GM12873 (cell line): ENCODE measurements around the gene AADAT.

Source experiments
- TF ChIP-seq, protein P1 (sequence below): IDR thresholded peaks from 2 replicates; pipeline ENCODE4 v1.5.1; 2012; ENCODE audit warnings: low read depth, mild to moderate bottlenecking, moderate library complexity, low read length, control low read depth; ENCODE audit not compliant: insufficient read depth; ENCODE audit errors: missing control alignments

AADAT gene

DNA sequence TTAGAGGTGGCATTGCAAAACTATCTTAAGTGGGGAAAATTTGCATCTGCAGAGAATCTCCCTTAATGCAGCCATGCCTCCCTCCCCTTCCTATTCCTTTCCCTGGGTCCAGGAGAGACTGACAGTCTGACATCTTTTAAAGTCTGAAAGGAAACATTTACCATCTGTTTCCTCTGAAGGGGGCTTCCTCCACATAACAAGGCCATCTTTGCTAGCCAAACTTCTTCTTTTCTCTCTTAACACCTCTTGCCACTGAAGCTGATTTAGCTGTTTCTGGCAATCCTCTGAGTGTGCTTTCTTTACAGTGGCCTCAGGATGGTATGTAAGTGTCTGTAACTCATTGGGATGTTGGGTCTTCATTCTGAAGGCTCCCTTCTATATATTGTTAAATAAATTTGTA is 34.6 kb upstream of the AADAT start:
- TF ChIP-seq, protein P1, sequence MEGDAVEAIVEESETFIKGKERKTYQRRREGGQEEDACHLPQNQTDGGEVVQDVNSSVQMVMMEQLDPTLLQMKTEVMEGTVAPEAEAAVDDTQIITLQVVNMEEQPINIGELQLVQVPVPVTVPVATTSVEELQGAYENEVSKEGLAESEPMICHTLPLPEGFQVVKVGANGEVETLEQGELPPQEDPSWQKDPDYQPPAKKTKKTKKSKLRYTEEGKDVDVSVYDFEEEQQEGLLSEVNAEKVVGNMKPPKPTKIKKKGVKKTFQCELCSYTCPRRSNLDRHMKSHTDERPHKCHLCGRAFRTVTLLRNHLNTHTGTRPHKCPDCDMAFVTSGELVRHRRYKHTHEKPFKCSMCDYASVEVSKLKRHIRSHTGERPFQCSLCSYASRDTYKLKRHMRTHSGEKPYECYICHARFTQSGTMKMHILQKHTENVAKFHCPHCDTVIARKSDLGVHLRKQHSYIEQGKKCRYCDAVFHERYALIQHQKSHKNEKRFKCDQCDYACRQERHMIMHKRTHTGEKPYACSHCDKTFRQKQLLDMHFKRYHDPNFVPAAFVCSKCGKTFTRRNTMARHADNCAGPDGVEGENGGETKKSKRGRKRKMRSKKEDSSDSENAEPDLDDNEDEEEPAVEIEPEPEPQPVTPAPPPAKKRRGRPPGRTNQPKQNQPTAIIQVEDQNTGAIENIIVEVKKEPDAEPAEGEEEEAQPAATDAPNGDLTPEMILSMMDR: no peak

DNA sequence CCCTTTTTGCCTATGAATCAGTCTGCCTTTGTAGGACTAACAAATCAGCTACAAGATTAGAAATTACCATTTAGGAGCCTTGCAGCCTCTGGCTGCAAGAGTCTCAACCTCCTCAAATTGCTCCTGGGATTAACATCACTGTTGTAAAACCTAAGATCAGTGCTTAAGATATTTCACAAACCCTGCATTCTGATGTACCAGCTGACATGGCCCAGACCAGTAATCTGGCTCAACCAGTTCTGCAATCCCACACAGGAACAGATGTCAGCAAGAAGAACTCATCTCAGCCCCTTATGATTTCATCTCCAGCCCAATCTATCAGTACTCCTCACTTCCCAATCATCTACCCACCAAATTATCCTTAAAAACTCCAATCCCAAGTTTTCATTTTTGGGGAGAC is 32.5 kb upstream of the AADAT start:
- TF ChIP-seq, protein P1: no peak

DNA sequence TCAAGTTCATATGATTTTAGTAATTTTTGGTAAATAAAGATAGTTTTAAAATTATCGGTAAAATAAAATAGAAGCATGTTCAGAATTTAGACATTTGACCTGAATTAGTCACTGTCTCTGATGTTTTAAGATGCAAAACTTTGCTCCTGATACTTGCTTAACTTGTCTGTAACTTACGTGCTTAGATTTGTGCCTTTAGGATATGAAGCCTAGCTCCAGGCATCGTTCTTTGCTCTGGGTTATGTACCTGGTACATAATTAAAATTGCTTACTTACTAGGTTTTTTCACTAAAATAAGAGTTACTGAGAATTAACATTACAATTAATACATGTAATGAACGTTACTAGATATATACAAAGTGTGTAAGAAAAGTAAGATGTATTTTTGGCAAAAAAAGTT is 24.9 kb upstream of the AADAT start:
- TF ChIP-seq, protein P1: no peak

DNA sequence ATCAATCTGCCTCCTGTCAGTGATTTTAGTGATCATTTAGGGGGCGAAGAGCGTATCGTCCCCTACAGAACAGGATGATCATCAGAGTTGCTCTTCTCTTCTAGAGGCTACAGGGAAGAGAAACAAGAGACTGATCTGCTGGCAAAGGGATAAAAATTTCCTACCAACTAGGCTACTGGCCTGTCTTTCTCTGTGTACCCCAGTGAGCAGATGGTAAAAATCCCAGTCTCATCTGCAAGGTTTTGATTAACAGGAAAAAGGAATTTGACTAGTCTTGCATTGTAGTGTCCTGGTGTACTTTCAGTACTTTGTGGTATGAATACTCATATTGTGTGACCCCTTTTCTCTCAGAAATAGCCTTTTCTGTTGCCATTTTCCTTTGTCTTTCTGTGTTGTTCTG is 21.8 kb upstream of the AADAT start:
- TF ChIP-seq, protein P1: no peak

DNA sequence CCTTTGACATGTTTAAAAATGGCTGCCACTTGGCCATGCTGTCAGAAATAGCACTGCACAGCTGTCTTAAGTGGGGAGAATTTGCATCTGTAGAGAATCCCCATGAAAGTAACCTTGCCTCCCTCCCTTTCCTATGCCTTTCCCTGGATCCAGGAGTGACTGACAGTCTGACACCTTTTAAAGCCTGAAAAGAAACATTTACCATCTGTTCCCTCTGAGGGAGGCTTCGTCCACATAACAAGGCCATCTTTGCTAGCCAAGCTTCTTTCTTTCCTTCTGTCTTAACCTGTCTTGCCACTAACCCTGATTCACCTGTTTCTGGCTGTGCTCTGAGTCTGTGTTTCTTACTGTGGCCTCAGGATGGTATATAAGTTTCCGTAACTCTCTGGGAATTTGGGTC is 21.3 kb upstream of the AADAT start:
- TF ChIP-seq, protein P1: no peak

DNA sequence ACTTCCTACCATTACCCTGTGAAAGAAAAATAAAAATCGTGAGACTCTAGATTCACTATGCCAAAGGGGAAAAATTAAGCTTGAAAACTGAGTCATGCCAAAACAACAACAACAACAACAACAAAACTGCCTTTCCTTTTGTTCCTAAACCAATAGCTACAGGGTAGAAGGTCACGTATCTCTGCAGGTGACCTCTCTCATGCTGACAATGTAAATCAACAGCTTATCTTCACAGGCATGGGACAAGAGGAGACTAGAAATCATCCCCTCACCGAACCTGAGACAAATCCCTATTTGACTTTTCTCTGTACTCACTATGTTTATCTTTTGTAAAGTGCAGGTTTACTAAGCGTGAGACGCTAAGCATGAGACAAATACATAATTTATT is 20.5 kb upstream of the AADAT start:
- TF ChIP-seq, protein P1: no peak

DNA sequence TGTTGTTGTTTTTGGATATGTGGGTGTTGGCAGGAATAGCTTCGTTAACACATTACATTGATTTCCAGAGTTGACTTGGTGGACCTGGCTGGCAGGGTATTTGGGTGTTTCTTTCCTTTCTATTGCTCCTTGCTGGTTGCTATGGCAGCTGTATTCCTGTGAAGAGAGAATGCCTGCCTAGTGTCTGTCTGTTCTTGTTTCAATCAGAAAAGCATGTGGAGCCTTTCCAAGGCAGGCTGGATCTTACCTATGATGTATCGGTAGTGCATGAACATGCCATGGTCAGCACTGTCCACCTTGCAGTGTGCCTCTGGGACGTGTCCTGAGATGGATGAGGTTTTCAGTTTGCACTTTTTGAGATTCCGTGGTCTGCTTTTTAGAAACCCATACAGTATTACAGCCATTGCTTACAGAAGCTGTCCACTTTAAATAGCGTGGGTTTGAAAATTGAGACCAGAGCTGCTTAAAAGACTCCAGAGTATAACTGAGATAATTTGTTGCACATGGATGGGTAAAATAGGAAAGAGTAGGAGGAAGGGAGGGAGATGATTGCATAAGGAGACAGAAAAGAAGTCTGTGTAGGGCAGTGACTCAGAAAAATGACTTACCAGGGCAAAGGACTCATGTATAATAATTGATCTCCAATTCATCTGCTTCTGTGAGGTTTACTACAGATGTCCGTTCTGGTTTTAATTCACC is 20.0 kb upstream of the AADAT start:
- TF ChIP-seq, protein P1: no peak
